Measurements from ENCODE around the gene NSD2. TPM values are rescaled to one million over a fixed set of nuclear protein-coding genes. Genes with fewer than 3 reads are reported as not detected.

Gene NSD2
- total RNA-seq, 1 donor from 2014 or later, result 23.5 TPM

DNA sequence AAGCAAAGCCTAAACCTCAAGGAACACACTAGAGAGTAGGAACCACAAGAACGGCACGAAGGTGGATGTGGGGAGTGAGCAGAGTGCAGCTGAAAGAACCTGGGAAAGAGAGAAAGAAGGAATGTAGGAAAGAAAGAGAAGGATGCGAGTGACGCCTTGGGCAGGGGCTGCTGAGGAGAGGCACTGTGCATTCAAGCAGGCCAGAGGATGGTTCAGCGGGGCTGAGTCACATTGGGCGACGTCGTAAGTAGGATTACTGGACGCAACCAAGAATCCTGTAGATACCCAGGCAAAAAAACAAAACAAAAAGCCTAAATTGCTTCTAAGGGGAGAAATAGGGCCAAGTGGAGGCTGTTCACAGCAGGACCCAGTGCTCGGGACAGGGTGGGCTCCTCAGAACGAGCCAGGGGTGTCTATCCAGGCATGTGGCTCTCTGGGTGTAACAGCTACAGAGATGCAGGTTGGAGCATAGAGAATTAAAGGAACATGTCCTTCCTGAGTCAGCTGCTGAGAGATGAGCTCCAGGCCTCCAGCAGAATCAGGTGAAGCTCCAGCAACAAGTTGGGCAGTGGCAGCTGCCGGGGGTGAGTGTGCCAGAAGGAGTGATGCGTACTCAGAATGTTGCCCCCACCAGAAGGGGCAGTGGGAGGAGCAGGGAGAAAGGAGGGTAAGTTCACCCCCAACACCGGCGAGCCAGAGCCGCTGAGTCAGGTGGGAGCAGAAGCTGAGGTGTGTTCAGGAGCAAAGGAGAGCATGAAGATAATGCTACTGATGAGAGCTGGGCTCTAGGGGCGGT lies 98.9 kb downstream of the NSD2 start:
- DNase-seq (ENCODE audit: low read depth), result peak; percentile 44

DNA sequence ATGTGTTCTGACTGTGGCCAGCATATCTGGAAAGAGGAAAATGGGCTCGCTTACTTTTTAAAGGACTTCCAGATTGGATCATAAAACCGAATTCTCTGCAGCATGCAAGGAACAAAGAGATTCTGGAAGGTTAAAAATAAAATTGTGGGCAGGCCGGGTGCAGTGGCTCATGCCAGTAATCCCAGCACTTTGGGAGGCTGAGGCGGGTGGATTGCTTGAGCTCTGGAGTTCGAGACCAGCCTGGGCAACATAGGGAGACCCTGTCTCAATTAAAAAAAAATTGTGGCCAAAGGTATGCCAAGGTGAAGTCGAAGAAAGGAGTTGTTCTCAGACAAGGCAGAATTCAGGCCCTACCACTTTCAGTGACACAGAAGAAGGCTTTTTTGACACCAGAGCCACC lies 99.7 kb downstream of the NSD2 start:
- peak; percentile 22 for DNase-seq (ENCODE audit: low read depth)

DNA sequence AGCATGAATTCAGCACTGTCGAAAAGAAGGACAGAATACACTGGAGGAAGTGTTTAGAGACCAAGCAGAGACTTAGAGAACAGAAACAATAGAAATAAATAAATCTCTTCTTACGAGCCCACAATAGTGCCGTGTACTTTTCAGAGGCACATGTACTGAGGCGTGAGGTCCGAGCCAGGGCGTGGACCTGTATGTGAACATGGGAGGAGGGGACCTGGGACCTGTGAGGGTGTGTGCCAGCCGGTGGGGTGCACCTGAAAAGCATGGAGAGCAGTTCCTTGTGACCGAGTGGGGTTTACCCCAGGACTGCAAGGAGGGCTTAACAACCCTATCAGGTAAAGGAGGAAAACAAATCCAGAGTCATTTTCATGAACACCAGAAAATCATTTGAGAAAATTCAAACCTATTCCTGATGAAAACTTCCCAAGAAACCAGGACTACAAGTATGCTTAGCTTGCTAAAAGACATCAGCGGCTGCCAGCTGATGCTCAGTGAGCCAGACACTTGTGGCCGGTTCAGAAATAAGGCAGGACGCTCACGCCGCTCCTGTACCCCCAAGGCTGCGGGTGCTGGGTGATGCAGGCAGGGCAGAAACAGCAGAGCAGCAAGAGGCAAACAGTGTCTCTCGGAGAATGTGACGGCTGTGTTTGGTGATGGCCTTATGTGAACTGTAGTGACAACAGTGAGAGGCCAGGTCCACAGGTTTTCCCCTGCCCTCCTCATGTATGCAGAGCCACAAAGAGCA lies 100.4 kb downstream of the NSD2 start:
- no peak for DNase-seq (ENCODE audit: low read depth)

- DNase-seq (ENCODE audit: low read depth), result no peak
Measured at GRCh38 chr4:1972414-1972813, 101.2 kb downstream of the NSD2 start.

- no peak for DNase-seq (ENCODE audit: low read depth)
Measured at GRCh38 chr4:1973218-1973617, 102.0 kb downstream of the NSD2 start.

DNA sequence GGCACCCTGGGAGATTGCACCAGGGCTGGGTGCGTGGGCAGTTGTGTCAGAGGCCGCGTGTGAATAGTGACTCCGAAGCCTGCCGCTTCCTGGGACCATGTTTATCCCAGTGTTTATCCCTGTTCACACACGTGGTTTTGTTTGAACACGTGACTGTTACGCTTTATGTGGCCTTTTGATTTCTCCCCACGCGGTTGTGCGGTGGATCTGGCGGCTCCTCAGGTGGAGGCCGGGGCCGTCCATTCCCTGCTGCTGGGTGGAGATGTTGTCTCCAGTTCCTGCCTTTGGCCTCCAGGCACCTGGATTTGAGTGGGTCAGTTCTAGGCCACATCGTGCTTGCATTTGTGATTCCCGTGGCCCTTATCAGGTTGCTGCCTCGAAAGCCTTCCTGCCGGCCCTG lies 102.5 kb downstream of the NSD2 start:
- no peak for DNase-seq (ENCODE audit: low read depth)

DNA sequence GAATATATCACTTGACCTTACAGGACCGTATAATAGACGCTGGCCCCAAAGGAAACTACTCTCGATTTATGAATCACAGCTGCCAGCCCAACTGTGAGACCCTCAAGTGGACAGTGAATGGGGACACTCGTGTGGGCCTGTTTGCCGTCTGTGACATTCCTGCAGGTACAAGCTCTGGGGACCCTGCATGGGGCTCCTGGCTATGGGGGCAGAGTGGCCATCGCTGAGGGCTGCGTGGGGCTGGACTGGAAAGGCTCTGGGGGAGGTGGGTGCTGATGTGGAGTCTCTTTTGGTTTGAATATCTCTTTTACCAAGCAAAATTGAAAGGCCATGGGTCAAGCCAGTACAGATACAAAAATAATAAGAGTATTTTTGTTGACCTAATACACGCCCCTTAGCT lies 103.6 kb downstream of the NSD2 start:
- no peak for DNase-seq (ENCODE audit: low read depth)

DNA sequence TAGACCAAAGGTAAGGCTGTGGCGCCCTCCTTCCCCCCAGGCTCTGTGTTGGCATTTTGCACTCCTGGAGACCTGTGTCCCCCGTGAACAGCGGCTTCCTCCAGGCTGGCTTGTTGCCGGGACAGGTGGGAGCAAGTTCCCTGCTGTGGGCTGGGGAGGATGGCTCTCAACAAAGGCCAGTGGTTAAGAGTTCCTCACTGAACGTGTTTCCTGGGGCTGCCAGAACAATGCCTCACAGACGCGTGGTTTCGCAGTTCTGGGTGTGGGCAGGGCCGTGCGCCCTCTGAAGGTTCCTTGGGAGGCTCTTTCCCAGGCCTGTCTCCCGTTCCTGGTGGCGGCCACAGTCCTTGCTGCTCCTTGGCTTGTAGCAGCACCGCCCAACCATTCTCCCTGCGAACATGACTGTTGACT lies 104.2 kb downstream of the NSD2 start:
- DNase-seq (ENCODE audit: low read depth), result peak; percentile 56

GRCh38 chr4:1975880-1976279 lies 104.7 kb downstream of the NSD2 start:
- DNase-seq (ENCODE audit: low read depth), result no peak

DNA sequence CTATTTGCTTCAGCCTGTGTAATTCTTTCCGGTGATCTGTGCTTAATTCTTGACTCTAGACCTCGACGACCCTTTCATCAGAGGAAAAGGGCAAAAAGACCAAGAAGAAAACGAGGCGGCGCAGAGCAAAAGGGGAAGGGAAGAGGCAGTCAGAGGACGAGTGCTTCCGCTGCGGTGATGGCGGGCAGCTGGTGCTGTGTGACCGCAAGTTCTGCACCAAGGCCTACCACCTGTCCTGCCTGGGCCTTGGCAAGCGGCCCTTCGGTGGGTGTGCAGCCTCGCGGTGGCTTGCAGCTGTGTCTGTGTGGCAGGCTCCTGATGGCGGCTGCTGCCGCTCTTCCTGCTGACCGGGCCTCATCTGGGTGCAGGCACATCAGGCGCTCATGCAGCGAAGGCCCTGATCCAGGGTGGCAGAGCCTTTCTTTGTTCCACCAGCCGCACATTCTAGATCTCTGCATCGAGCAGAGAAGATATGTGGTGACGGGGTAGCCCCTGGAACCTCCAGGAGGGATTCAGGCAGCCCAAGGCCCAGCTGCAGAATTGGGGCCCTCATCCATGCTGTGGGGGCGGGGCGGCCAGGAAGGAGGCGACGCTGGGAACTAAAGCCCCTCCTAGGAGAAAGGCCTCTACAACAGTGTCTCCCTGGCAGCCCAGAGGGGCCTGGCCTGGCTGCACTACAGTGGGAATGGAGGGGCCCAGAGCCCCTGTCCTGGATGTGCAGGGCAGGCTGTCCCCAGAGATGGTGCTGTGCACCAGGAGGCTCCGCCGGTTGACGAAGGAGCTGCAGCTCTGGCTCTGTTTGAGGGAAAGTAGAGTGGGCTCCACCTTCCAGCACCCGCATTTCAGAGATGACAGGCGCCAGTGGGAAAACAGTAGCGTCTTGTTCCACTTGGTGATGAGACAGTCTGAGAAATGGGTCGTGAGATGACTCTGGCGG lies 105.5 kb downstream of the NSD2 start:
- DNase-seq (ENCODE audit: low read depth), result peak; percentile 49

DNA sequence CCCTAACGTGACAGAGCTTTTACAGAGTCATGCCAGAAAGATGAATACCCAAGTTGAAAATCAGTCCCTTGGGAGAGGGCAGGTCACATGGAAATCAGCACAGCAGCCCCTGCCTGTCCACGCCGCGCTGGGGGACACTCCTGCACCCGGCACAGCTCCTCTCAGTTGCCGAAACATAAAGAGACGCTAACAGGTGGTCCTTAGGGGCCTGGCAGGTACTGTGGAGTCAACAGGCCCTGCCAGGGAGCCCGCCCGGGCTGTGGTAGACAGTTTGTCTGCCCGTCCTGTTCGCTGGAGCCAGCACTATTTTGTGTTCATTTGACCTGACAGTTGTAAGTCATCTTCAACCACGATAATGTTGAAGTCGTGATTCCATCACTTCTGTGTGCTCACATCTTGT lies 107.0 kb downstream of the NSD2 start:
- no peak for DNase-seq (ENCODE audit: low read depth)

DNA sequence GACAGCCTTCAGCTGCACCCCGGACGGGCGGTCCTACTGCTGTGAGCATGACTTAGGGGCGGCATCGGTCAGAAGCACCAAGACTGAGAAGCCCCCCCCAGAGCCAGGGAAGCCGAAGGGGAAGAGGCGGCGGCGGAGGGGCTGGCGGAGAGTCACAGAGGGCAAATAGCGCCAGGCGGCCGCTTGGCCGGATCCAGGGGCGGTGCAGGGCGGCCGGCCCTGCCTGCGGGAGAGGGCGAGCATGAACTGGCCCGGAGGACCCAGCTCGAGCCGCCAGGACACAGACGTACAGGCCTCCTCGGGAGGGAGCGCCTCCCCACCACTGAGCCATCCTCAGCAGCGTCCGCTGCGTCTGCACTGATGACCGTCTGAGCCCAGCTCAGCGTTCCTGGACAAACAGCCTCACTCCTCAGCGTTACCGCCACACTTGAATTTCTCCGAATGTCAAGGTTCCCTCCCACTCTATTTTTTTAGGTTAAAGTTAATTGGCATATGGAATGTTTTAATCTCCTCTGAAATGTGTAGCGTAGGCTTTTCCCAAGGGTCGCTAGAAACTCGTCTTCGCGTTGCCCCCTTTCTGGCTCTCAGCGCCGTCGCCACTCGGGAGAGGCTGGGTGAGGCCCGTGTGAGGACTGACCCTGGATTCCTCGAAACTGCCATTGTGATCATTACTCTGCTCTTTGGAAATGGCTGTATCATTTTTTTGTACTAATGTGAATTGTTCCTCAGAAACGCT lies 107.7 kb downstream of the NSD2 start:
- DNase-seq (ENCODE audit: low read depth), result no peak

DNA sequence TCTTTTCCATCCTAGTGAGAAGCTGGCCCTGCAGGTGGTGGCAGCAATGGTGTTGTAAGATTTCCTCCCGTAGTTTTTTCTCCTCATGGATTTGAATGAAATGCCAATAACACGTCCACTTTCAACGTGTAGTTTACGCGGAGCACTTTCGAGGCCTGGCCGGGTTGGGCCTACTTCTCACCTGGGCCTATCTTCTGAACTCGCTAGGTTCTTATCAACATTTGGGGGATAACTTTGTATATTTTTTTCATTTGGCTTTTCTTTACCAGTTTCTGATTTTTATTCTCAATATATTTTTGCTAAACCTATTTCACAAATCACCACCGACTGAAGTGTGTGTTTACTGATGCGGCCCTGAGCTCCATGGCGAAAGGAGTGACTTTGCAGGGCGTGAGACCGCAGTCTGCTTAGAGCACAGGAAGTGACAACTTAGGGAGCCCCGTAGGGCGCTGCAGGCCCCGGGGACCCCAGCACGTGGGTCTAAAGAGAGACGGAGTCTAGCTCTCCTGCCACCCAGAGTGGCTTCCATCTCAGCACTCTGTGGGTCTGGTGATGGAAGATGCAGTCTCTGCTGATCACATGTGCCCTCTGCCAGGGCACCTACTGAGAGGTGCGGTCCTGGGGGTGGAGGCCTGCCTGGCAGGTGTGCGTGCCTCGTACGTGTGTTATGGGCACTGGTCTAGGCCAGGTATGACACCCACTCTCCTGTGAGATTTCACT lies 108.4 kb downstream of the NSD2 start:
- DNase-seq (ENCODE audit: low read depth), result no peak

- DNase-seq (ENCODE audit: low read depth), result no peak
Measured at GRCh38 chr4:1980561-1981041, 109.4 kb downstream of the NSD2 start.

DNA sequence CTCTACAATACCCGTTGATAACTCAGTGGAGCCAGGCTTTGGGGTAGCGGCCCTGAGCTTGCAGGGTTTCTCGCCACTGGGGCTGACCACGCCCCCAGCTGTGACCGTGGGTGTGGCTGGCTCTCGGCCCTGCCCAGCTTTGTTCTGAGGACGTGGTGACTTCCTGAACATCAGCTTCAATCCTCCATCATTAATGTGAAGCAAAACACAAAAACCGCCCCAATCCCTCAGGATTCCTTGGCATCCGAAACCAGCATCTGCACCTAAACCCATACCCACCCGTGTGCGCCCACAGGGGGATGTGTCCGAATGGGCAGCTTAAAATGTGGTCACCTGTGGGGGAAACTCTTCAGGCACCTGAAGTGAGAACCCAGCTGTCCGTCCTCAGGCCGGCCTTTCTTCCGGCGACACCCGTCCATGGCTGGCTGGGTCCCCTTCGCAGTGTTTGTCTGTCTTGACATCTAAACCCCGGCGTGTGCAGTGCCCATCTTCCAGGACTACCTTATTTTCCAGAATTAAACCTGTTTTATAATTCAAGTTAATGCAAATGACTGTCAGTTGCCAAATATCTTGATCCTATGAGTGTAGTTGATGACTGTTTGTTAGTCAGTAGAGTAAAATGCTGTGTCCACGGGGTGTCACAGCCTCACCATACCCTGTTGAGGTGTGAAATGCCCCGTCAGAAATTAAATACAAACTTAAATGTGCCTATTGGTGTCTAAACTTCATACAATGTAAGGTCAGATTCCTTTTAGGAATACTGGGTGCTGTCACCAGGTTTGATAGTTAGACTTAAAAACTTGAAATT lies 110.3 kb downstream of the NSD2 start:
- no peak for DNase-seq (ENCODE audit: low read depth)

- DNase-seq (ENCODE audit: low read depth), result no peak
Measured at GRCh38 chr4:1982124-1983052, 111.2 kb downstream of the NSD2 start.

GRCh38 chr4:1983053-1983845 lies 112.1 kb downstream of the NSD2 start:
- DNase-seq (ENCODE audit: low read depth), result no peak

Measured in myocyte (in vitro differentiated cells).